GM18868 (cell line): ENCODE results near the gene LILRB2.
"Not testable (repeated sequence)": the region's sequence is repeated elsewhere in the genome, so short reads cannot be mapped to it uniquely, and the experiment has no call there.

Experiments used
- ATAC-seq: cut with Tn5 transposase; IDR thresholded peaks from one replicate; pipeline ENCODE4 v1.9.1; 2021; ENCODE audit warnings: mild to moderate bottlenecking, moderate library complexity; ENCODE audit not compliant: unreplicated experiment

Gene LILRB2

GRCh38 chr19:54307389-54308020 lies 26.6 kb upstream of the LILRB2 start:
- no peak for ATAC-seq

- ATAC-seq, result no peak
These were observed 24.2 kb upstream of the LILRB2 start for GRCh38 chr19:54305141-54305540.

GRCh38 chr19:54302257-54302656 lies 21.3 kb upstream of the LILRB2 start:
- ATAC-seq, result no peak

GRCh38 chr19:54299515-54299914 lies 18.6 kb upstream of the LILRB2 start:
- no peak for ATAC-seq

GRCh38 chr19:54299126-54299498 lies 18.2 kb upstream of the LILRB2 start:
- ATAC-seq, result no peak

GRCh38 chr19:54298357-54299125 lies 17.6 kb upstream of the LILRB2 start:
- no peak for ATAC-seq

- ATAC-seq, result no peak
These were observed 16.9 kb upstream of the LILRB2 start for GRCh38 chr19:54297759-54298305.

- ATAC-seq, result no peak
These were observed 13.6 kb upstream of the LILRB2 start for GRCh38 chr19:54294539-54294938.

GRCh38 chr19:54289160-54289559 lies 8.2 kb upstream of the LILRB2 start:
- ATAC-seq, result not testable (repeated sequence)

GRCh38 chr19:54287456-54287855 lies 6.5 kb upstream of the LILRB2 start:
- no peak for ATAC-seq

- not testable (repeated sequence) for ATAC-seq
These were observed 5.4 kb upstream of the LILRB2 start for GRCh38 chr19:54286283-54286682.

GRCh38 chr19:54285427-54286056 lies 4.6 kb upstream of the LILRB2 start:
- ATAC-seq, result not testable (repeated sequence)

GRCh38 chr19:54282686-54283470 lies 2.0 kb upstream of the LILRB2 start:
- ATAC-seq, result no peak

GRCh38 chr19:54281729-54282075 lies 792 bp upstream of the LILRB2 start:
- ATAC-seq, result not testable (repeated sequence)

GRCh38 chr19:54280441-54280840 lies 469 bp downstream of the LILRB2 start:
- not testable (repeated sequence) for ATAC-seq

- not testable (repeated sequence) for ATAC-seq
These were observed 885 bp downstream of the LILRB2 start for GRCh38 chr19:54280025-54280424.

GRCh38 chr19:54279406-54279962 lies 1.4 kb downstream of the LILRB2 start:
- ATAC-seq, result no peak

- not testable (repeated sequence) for ATAC-seq
These were observed 2.2 kb downstream of the LILRB2 start for GRCh38 chr19:54278571-54279195.

- ATAC-seq, result not testable (repeated sequence)
These were observed 2.9 kb downstream of the LILRB2 start for GRCh38 chr19:54278056-54278455.

- ATAC-seq, result not testable (repeated sequence)
These were observed 3.7 kb downstream of the LILRB2 start for GRCh38 chr19:54277111-54277615.
